H9 (cell line): ENCODE results near the gene CNGB1. TPM values are rescaled to one million over a fixed set of nuclear protein-coding genes. Genes with fewer than 3 reads are reported as not detected.

Source experiments
- DNase-seq: peaks from one replicate; pipeline ENCODE4 v3.0.0-alpha.2; 2017
- H2AFZ ChIP-seq: one replicate; pipeline ENCODE4 v1.6.1; 2013; ENCODE audit warnings: mild to moderate bottlenecking, low read length, control low read depth, moderate library complexity
- H2AK5ac ChIP-seq: 2 replicates; pipeline ENCODE4 v1.6.1; 2013; ENCODE audit warnings: low read length, control low read depth, mixed read lengths; ENCODE audit not compliant: insufficient read length
- H2BK120ac ChIP-seq: one replicate; pipeline ENCODE4 v1.6.1; 2013; ENCODE audit warnings: low read depth, mild to moderate bottlenecking, low read length, control low read depth, inconsistent platforms; ENCODE audit not compliant: poor library complexity, severe bottlenecking
- H2BK12ac ChIP-seq: 2 replicates; pipeline ENCODE4 v1.6.1; 2013; ENCODE audit warnings: low read length, control low read depth, mixed read lengths, low read depth; ENCODE audit not compliant: insufficient read length
- H2BK15ac ChIP-seq: 2 replicates; pipeline ENCODE4 v1.6.1; 2013; ENCODE audit warnings: low read depth, low read length, control low read depth
- H2BK20ac ChIP-seq: one replicate; pipeline ENCODE4 v1.6.1; 2013; ENCODE audit warnings: low read depth, mild to moderate bottlenecking, low read length, control low read depth, inconsistent platforms; ENCODE audit not compliant: poor library complexity, severe bottlenecking
- H2BK5ac ChIP-seq: 2 replicates; pipeline ENCODE4 v1.6.1; 2013; ENCODE audit warnings: low read length, control low read depth, mixed read lengths; ENCODE audit not compliant: insufficient read length
- H3K14ac ChIP-seq: 2 replicates; pipeline ENCODE4 v1.6.1; 2013; ENCODE audit warnings: low read length, control low read depth; ENCODE audit not compliant: insufficient read depth
- H3K18ac ChIP-seq: 2 replicates; pipeline ENCODE4 v1.6.1; 2013; ENCODE audit warnings: low read depth, mild to moderate bottlenecking, mixed read lengths, low read length, control low read depth; ENCODE audit not compliant: insufficient read length
- H3K23ac ChIP-seq: 2 replicates; pipeline ENCODE4 v1.6.1; 2013; ENCODE audit warnings: low read length, control low read depth, mixed read lengths, low read depth; ENCODE audit not compliant: insufficient read length
- H3K23me2 ChIP-seq: 2 replicates; pipeline ENCODE4 v1.6.1; 2013; ENCODE audit warnings: low read depth, mild to moderate bottlenecking, mixed read lengths, low read length, control low read depth; ENCODE audit not compliant: insufficient read length, poor library complexity, severe bottlenecking
- H3K27ac ChIP-seq: 2 replicates; pipeline ENCODE4 v1.5.1; 2013; ENCODE audit warnings: low read length, control low read depth, mixed read lengths, low read depth; ENCODE audit not compliant: insufficient read length
- H3K27me3 ChIP-seq: 2 replicates; pipeline ENCODE4 v1.6.1; 2013; ENCODE audit warnings: low read length, control low read depth, inconsistent platforms; ENCODE audit not compliant: insufficient read depth
- H3K4ac ChIP-seq: 2 replicates; pipeline ENCODE4 v1.6.1; 2013; ENCODE audit warnings: low read depth, mild to moderate bottlenecking, control low read depth, inconsistent platforms, low read length, moderate library complexity
- H3K4me1 ChIP-seq: 2 replicates; pipeline ENCODE4 v1.6.1; 2013; ENCODE audit warnings: low read length, control low read depth, inconsistent platforms; ENCODE audit not compliant: insufficient read depth
- H3K4me2 ChIP-seq: 2 replicates; pipeline ENCODE4 v1.6.1; 2013; ENCODE audit warnings: low read length, control low read depth, mixed read lengths; ENCODE audit not compliant: insufficient read length, insufficient read depth
- H3K56ac ChIP-seq: 2 replicates; pipeline ENCODE4 v1.6.1; 2013; ENCODE audit warnings: low read depth, mild to moderate bottlenecking, mixed read lengths, low read length, control low read depth; ENCODE audit not compliant: insufficient read length
- H3K79me1 ChIP-seq: 2 replicates; pipeline ENCODE4 v1.6.1; 2013; ENCODE audit warnings: low read depth, mild to moderate bottlenecking, moderate library complexity, low read length, control low read depth, inconsistent platforms; ENCODE audit not compliant: insufficient read depth, poor library complexity, severe bottlenecking
- H3K79me2 ChIP-seq: 2 replicates; pipeline ENCODE4 v1.6.1; 2013; ENCODE audit warnings: low read length, control low read depth, inconsistent platforms; ENCODE audit not compliant: insufficient read depth
- H3K9ac ChIP-seq: 2 replicates; pipeline ENCODE4 v1.6.1; 2013; ENCODE audit warnings: low read length, control low read depth, mixed read lengths; ENCODE audit not compliant: insufficient read length; ENCODE audit errors: extremely low read depth
- H3K9me3 ChIP-seq: one replicate; pipeline ENCODE4 v1.6.1; 2013; ENCODE audit warnings: low read depth, low read length, inconsistent platforms; ENCODE audit not compliant: control insufficient read depth
- H3T11ph ChIP-seq: one replicate; pipeline ENCODE4 v1.6.1; 2013; ENCODE audit warnings: mild to moderate bottlenecking, low read length, control low read depth, inconsistent platforms
- H4K20me1 ChIP-seq: one replicate; pipeline ENCODE4 v1.6.1; 2013; ENCODE audit not compliant: control insufficient read depth, insufficient read length, insufficient read depth
- H4K5ac ChIP-seq: 2 replicates; pipeline ENCODE4 v1.6.1; 2013; ENCODE audit warnings: low read depth, mild to moderate bottlenecking, mixed read lengths, low read length, control low read depth; ENCODE audit not compliant: insufficient read length
- H4K8ac ChIP-seq: replicated peaks from 2 replicates; pipeline ENCODE4 v1.6.1; 2013; ENCODE audit warnings: low read length, control low read depth, mixed read lengths, low read depth; ENCODE audit not compliant: insufficient read length
- H4K91ac ChIP-seq: 2 replicates; pipeline ENCODE4 v1.6.1; 2013; ENCODE audit warnings: low read depth, mild to moderate bottlenecking, moderate library complexity, mixed read lengths, low read length, control low read depth; ENCODE audit not compliant: insufficient read length
- H3K27ac Mint-ChIP-seq, 3 experiments: 2 replicates in 2 of 3; 3 replicates in 1 of 3; pipeline ENCODE4 v1.8.0; 2020 to 2021; ENCODE audit warnings: mixed read lengths in 3 of 3, mild to moderate bottlenecking in 1 of 3, moderate library complexity in 1 of 3
- H3K27me3 Mint-ChIP-seq: 2 replicates; pipeline ENCODE4 v1.8.0; 2021; ENCODE audit warnings: low read depth, mild to moderate bottlenecking, moderate library complexity, mixed read lengths
- H3K36me3 Mint-ChIP-seq, 3 experiments: 2 replicates in 2 of 3; 3 replicates in 1 of 3; pipeline ENCODE4 v1.8.0; 2020 to 2021; ENCODE audit warnings: low read depth in 3 of 3, mixed read lengths in 3 of 3; ENCODE audit not compliant: insufficient read depth in 1 of 3
- H3K4me1 Mint-ChIP-seq, 2 experiments: 2 replicates each; pipeline ENCODE4 v1.8.0; 2020; ENCODE audit warnings: mixed read lengths in 2 of 2
- H3K4me3 Mint-ChIP-seq, 2 experiments: 2 replicates in 1 of 2; 3 replicates in 1 of 2; pipeline ENCODE4 v1.8.0; 2020 to 2021; ENCODE audit warnings: mild to moderate bottlenecking in 2 of 2, mixed read lengths in 2 of 2, moderate library complexity in 1 of 2
- H3K9me3 Mint-ChIP-seq, 2 experiments: 2 replicates in 1 of 2; 3 replicates in 1 of 2; pipeline ENCODE4 v1.8.0; 2020; ENCODE audit warnings: mild to moderate bottlenecking in 2 of 2, mixed read lengths in 2 of 2, moderate library complexity in 1 of 2
- CTCF ChIP-seq: fragments of 200-600 bp; sonication (generic); conservative IDR thresholded peaks from 3 replicates; pipeline ENCODE4 v1.8.0; 2021; ENCODE audit warnings: antibody characterized with exemption, mild to moderate bottlenecking
- WGBS: extraction: QIAGEN DNeasy Blood & Tissue Kit; methylation state at CpG from one replicate; pipeline ENCODE4 v1.1.7; 2013; ENCODE audit warnings: missing lambda C conversion rate, low lambda C conversion rate, mixed read lengths; ENCODE audit not compliant: insufficient read length; ENCODE audit errors: extremely low coverage; 5-methylcytosine and 5-hydroxymethylcytosine counted together
- total RNA-seq: library from RNA; stranded (reverse); gene quantifications from 2 replicates; pipeline ENCODE4 v1.2.1, GENCODE V29; 2021

The CNGB1 gene
- total RNA-seq, 1 experiment from 2014 or later, result not detected

DNA sequence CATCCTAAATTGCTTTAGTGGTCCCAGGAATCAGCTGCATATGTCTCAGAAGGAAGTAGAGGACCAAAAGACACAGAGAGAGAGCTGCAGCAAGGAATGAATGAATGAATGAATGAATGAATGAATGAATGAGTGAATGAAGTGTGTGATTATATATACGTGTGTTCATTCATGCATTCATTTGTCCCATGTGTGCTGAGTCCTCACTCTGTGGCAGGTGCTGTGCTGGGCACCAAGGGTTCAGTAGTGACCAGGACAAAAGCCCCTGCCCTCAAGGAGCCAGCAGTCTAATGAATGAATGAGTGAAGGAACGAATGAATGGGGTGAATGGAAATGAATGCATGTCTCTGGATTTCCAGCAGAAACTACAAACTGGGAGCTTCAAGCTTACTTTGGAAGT, 9.4 kb downstream of the CNGB1 start:
- Histone ChIP-seq H3K27ac (no peak overlapping the region), H2BK120ac (no peak overlapping the region), H2BK15ac (no peak overlapping the region), H3K27me3 (no peaks in the 10 kb centered on the region; the same call in 1 of the 2 replicates), H3K79me2 (no peaks in the 10 kb centered on the region), H3K9ac (no peak overlapping the region), H3T11ph (no peak overlapping the region), H4K20me1 (no peaks in the 10 kb centered on the region), H2AK5ac (no peak overlapping the region), H3K79me1 (no peaks in the 10 kb centered on the region), H4K91ac (no peak overlapping the region), H3K4ac (no peak overlapping the region), H3K4me2 (no peak overlapping the region), H2BK20ac (no peak overlapping the region), H3K14ac (no peak overlapping the region), H3K9me3 (no peaks in the 10 kb centered on the region), H3K23ac (no peak overlapping the region), H2BK12ac (no peak overlapping the region), H4K5ac (no peak overlapping the region), H3K18ac (no peak overlapping the region), H2BK5ac (no peak overlapping the region), H2AFZ (no peak overlapping the region), H3K56ac (no peak overlapping the region), H3K4me1 (no peaks in the 10 kb centered on the region), H3K23me2 (no peaks in the 10 kb centered on the region), H4K8ac (no peak overlapping the region)
- Mint-ChIP-seq H3K9me3 (no peaks in the 10 kb centered on the region), H3K27ac (peak overlapping the region in 1 of 3 experiments; percentile 50; a peak in 1 of 7 replicates), H3K4me1 (peaks cover 16 to 26% of the 10 kb centered on the region in 2 experiments; a peak in 3 of 4 replicates), H3K36me3 (no peaks in the 10 kb centered on the region), H3K4me3 (no peak overlapping the region), H3K27me3 (no peaks in the 10 kb centered on the region; the same call in 1 of the 2 replicates)
- no CpG with 5 or more reads among the region's 2 CpGs for WGBS
- no peak for TF ChIP-seq CTCF
- no peak for DNase-seq
